GM13977 (cell line): Measurements from ENCODE around the gene CDH8.

Experiments
- DNase-seq: peaks from one replicate; pipeline ENCODE4 v3.0.0; 2012; ENCODE audit warnings: low spot score
- CTCF ChIP-seq: IDR thresholded peaks from 2 replicates; pipeline ENCODE4 v1.5.1; 2012; ENCODE audit warnings: mild to moderate bottlenecking, control low read depth; ENCODE audit not compliant: insufficient read depth; ENCODE audit errors: extremely low read depth, missing control alignments
- in situ Hi-C: fragments of 300-500 bp; cut with MboI; formaldehyde crosslinking; loops from one replicate; pipeline ENCODE4 v1.12.0; 2022; ENCODE audit warnings: low sequenced_read_pairs, low pct_unique_long_range_greater_than_20kb, mixed read lengths, inconsistent platforms; ENCODE audit not compliant: unreplicated experiment

The CDH8 gene

GRCh38 chr16:61763991-61764390, 272.2 kb downstream of the CDH8 start:
- in situ Hi-C loops: no loop called here
- no peak for DNase-seq
- no peak for TF ChIP-seq CTCF

- no peak for DNase-seq
- in situ Hi-C loops: no loop called here
- TF ChIP-seq CTCF: no peak
Observed at GRCh38 chr16:61763013-61763412, 273.2 kb downstream of the CDH8 start.

GRCh38 chr16:61730997-61731396, 305.2 kb downstream of the CDH8 start:
- no peak for DNase-seq
- no peak for TF ChIP-seq CTCF
- in situ Hi-C loops: no loop called here

- no peak for DNase-seq
- TF ChIP-seq CTCF: no peak
- in situ Hi-C loops: no loop called here
Observed at GRCh38 chr16:61726701-61727100, 309.5 kb downstream of the CDH8 start.

GRCh38 chr16:61726125-61726524, 310.1 kb downstream of the CDH8 start:
- no peak for TF ChIP-seq CTCF
- in situ Hi-C loops: no loop called here

GRCh38 chr16:61721544-61721943, 314.7 kb downstream of the CDH8 start:
- TF ChIP-seq CTCF: no peak
- no peak for DNase-seq
- in situ Hi-C loops: no loop called here

More at GRCh38 chr16:61726125-61726524, 310.1 kb downstream of the CDH8 start:
- no peak for DNase-seq

GRCh38 chr16:61715393-61715792, 320.8 kb downstream of the CDH8 start:
- DNase-seq: no peak
- no peak for TF ChIP-seq CTCF
- in situ Hi-C loops: no loop called here
